ENCODE data around the gene HAUS7. TPM values are rescaled to one million over a fixed set of nuclear protein-coding genes. Genes with fewer than 3 reads are reported as not detected.
"Not testable (repeated sequence)": the region's sequence is repeated elsewhere in the genome, so short reads cannot be mapped to it uniquely, and the experiment has no call there.

Gene HAUS7
- total RNA-seq, 1 donor from 2014 or later: 22.3 TPM

- H3K27ac Mint-ChIP-seq: no peak overlapping the region
- no peak for DNase-seq (ENCODE audit: low spot score, unreplicated experiment)
- H3K4me3 Mint-ChIP-seq (ENCODE audit: low read depth): no peak overlapping the region
- no peak for TF ChIP-seq CTCF (IDR thresholded peaks at IDR 0.05; ENCODE audit: unreplicated experiment)
- peaks cover 18% of the 10 kb centered on the region for H3K9me3 Mint-ChIP-seq (ENCODE audit: low read depth)
- H3K27me3 Mint-ChIP-seq: peaks cover 34% of the 10 kb centered on the region
- peaks cover 2% of the 10 kb centered on the region for H3K36me3 Mint-ChIP-seq (ENCODE audit: insufficient read depth)
- H3K4me1 Mint-ChIP-seq (ENCODE audit: low read depth): no peaks in the 10 kb centered on the region
These were observed 63.5 kb downstream of the HAUS7 start for GRCh38 chrX:153406903-153407302.

- no peak overlapping the region for H3K4me3 Mint-ChIP-seq (ENCODE audit: low read depth)
- no peak overlapping the region for H3K27ac Mint-ChIP-seq
- H3K36me3 Mint-ChIP-seq (ENCODE audit: insufficient read depth): peaks cover 4% of the 10 kb centered on the region
- no peak for DNase-seq (ENCODE audit: low spot score, unreplicated experiment)
- H3K9me3 Mint-ChIP-seq (ENCODE audit: low read depth): peaks cover 24% of the 10 kb centered on the region
- H3K4me1 Mint-ChIP-seq (ENCODE audit: low read depth): no peaks in the 10 kb centered on the region
- peaks cover 31% of the 10 kb centered on the region for H3K27me3 Mint-ChIP-seq
- TF ChIP-seq CTCF (IDR thresholded peaks at IDR 0.05; ENCODE audit: unreplicated experiment): no peak
These were observed 64.4 kb downstream of the HAUS7 start for GRCh38 chrX:153406011-153406410.

GRCh38 chrX:153405426-153405825 lies 65.0 kb downstream of the HAUS7 start:
- peaks cover 26% of the 10 kb centered on the region for H3K27me3 Mint-ChIP-seq
- H3K9me3 Mint-ChIP-seq (ENCODE audit: low read depth): peaks cover 22% of the 10 kb centered on the region
- H3K4me3 Mint-ChIP-seq (ENCODE audit: low read depth): no peak overlapping the region
- H3K36me3 Mint-ChIP-seq (ENCODE audit: insufficient read depth): peaks cover 4% of the 10 kb centered on the region
- H3K27ac Mint-ChIP-seq: no peak overlapping the region
- H3K4me1 Mint-ChIP-seq (ENCODE audit: low read depth): no peaks in the 10 kb centered on the region
- no peak for DNase-seq (ENCODE audit: low spot score, unreplicated experiment)
- no peak for TF ChIP-seq CTCF (IDR thresholded peaks at IDR 0.05; ENCODE audit: unreplicated experiment)

DNA sequence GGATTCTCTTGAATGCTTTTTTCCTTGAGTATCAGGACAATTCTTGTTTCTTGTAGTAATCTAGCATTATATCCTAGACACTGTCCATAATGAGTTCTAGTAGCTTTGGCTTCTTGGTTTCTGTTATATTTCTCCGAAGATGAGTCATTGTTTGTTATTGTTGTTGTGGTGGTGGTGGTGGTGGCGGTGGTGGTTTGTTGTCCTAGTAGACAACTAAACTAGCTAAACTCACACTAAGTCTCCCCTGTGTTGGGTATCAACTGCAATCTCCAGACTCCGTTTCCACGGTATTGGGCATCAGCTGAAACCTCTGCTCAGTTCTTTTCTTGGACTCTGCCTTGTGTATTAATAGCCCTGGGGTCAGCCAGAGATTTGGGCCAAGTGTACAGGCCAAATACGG lies 66.0 kb downstream of the HAUS7 start:
- H3K36me3 Mint-ChIP-seq (ENCODE audit: insufficient read depth); DNase-seq (ENCODE audit: low spot score, unreplicated experiment); H3K4me3 Mint-ChIP-seq (ENCODE audit: low read depth); H3K4me1 Mint-ChIP-seq (ENCODE audit: low read depth); H3K27ac Mint-ChIP-seq: not testable (repeated sequence)
- Mint-ChIP-seq H3K27me3 (peaks cover 26% of the 10 kb centered on the region), H3K9me3 (ENCODE audit: low read depth) (peaks cover 22% of the 10 kb centered on the region)

GRCh38 chrX:153401133-153401764 lies 69.1 kb downstream of the HAUS7 start, which contains the start of gene PNMA6E:
TSS of gene PNMA6E (minus strand) at chrX:153401350. CDS start at chrX:153398849, 2,501 bp downstream.
- DNase-seq (ENCODE audit: low spot score, unreplicated experiment): no peak
- Mint-ChIP-seq H3K4me3 (ENCODE audit: low read depth) (no peak within 1 kb of the TSS), H3K27ac (no peak within 1 kb of the TSS), H3K36me3 (ENCODE audit: insufficient read depth) (peaks cover 4% of the 10 kb centered on the region), H3K9me3 (ENCODE audit: low read depth) (peaks cover 19% of the 10 kb centered on the region), H3K27me3 (peaks cover 25% of the 10 kb centered on the region), H3K4me1 (ENCODE audit: low read depth) (peaks cover 2% of the 10 kb centered on the region)
- no peak for TF ChIP-seq CTCF (IDR thresholded peaks at IDR 0.05; ENCODE audit: unreplicated experiment)
